GM10266 (cell line): Measurements from ENCODE around the gene PELI3.
"Not testable (repeated sequence)": the region's sequence is repeated elsewhere in the genome, so short reads cannot be mapped to it uniquely, and the experiment has no call there.

ENCODE experiments used
- DNase-seq: peaks from one replicate; pipeline ENCODE4 v3.0.0; 2012; ENCODE audit errors: extremely low spot score
- TF ChIP-seq, protein P1 (sequence below): IDR thresholded peaks from 2 replicates; pipeline ENCODE4 v1.5.1; 2012; ENCODE audit warnings: mild to moderate bottlenecking, low read depth; ENCODE audit not compliant: control insufficient read depth, insufficient read depth; ENCODE audit errors: missing control alignments

PELI3 gene

GRCh38 chr11:66438504-66439466 lies 27.9 kb upstream of the PELI3 start, which contains the start of gene MRPL11:
Gene MRPL11, minus strand, starts transcription at chr11:66438848. Its CDS starts 94 bp downstream, at chr11:66438754.
- TF ChIP-seq, protein P1, sequence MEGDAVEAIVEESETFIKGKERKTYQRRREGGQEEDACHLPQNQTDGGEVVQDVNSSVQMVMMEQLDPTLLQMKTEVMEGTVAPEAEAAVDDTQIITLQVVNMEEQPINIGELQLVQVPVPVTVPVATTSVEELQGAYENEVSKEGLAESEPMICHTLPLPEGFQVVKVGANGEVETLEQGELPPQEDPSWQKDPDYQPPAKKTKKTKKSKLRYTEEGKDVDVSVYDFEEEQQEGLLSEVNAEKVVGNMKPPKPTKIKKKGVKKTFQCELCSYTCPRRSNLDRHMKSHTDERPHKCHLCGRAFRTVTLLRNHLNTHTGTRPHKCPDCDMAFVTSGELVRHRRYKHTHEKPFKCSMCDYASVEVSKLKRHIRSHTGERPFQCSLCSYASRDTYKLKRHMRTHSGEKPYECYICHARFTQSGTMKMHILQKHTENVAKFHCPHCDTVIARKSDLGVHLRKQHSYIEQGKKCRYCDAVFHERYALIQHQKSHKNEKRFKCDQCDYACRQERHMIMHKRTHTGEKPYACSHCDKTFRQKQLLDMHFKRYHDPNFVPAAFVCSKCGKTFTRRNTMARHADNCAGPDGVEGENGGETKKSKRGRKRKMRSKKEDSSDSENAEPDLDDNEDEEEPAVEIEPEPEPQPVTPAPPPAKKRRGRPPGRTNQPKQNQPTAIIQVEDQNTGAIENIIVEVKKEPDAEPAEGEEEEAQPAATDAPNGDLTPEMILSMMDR, result peak; percentile 82
- peak; percentile 98 for DNase-seq

GRCh38 chr11:66440101-66440939 lies 26.4 kb upstream of the PELI3 start:
- DNase-seq, result not testable (repeated sequence)

- DNase-seq, result not testable (repeated sequence)
Observed at GRCh38 chr11:66440940-66441282, 25.8 kb upstream of the PELI3 start.

DNA sequence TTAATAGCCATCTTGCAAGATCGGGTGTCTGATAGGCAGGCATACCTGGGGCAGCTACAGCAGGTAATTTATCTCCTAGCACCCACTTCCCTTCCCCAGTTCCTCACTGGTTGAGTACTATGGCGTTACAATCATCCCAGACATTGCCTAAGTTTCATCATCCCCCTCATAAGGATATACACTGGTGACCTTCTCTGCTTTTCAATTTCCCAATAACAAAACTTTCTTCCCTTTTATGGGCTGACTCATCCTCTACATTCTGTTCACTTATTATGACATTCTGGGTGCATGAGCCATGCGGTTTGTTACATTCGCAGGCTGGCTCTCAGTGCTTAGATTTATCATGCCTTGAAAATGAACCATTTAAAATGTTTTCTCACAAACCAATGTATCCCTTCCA lies 23.1 kb upstream of the PELI3 start:
- TF ChIP-seq, protein P1, result no peak
- no peak for DNase-seq

- no peak for DNase-seq
- TF ChIP-seq, protein P1, result no peak
Observed at GRCh38 chr11:66447012-66447411, 19.7 kb upstream of the PELI3 start.

GRCh38 chr11:66448523-66448922 lies 18.2 kb upstream of the PELI3 start:
- TF ChIP-seq, protein P1, result no peak
- no peak for DNase-seq

- TF ChIP-seq, protein P1, result no peak
- DNase-seq, result no peak
Observed at GRCh38 chr11:66450560-66450959, 16.1 kb upstream of the PELI3 start.

DNA sequence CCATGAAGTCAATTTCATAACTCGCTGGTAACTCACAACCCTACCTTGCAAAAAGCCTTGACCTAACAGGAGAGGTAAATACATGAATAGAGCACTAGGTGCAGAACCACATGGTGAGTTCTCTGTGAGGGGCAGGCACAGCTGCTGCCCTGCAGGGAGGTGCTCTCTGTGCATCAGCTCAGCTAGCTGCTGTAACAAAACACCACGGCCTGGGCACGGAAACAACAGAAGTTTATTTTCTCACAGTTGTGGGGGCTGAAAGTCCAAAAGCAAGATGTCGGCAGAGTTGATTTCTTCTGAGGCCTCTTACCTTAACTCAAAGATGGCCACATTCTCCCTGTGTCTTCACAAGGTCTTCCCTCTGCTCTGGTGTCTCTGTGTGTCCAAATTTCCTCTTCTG lies 15.0 kb upstream of the PELI3 start:
- TF ChIP-seq, protein P1, result no peak

More for the DNA sequence above, 15.0 kb upstream of the PELI3 start:
- DNase-seq, result no peak
